22Rv1 (cell line): Measurements from ENCODE around the gene GRWD1.

Source experiments
- ZFX ChIP-seq: fragments of 450-650 bp; IDR thresholded peaks from 2 replicates; pipeline ENCODE4 v1.6.1; 2017; ENCODE audit warnings: antibody characterized with exemption, borderline replicate concordance
- TF ChIP-seq, protein P1 (sequence below): fragments of 450-650 bp; IDR thresholded peaks from 2 replicates; pipeline ENCODE4 v1.5.1; 2017; ENCODE audit warnings: mild to moderate bottlenecking

DNA sequence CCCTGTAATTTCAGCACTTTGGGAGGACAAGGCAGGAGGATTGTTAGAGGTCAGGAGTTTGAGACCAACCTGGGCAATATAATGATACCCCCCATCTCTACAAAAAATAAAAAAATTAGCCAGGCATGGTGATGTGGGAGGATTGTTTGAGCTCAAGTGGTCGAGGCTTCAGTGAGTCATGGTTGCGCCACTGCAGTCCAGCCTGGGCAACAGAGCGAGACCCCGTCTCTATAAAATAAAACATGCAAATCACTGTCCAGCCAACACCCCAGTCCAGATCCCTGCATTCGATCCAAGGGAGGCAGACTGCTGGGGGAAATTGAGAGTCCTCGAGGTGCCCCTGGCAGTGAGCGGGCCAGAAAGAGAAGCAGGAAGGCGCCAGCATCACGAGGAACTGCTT lies 30.4 kb downstream of the GRWD1 start:
- TF ChIP-seq, protein P1, sequence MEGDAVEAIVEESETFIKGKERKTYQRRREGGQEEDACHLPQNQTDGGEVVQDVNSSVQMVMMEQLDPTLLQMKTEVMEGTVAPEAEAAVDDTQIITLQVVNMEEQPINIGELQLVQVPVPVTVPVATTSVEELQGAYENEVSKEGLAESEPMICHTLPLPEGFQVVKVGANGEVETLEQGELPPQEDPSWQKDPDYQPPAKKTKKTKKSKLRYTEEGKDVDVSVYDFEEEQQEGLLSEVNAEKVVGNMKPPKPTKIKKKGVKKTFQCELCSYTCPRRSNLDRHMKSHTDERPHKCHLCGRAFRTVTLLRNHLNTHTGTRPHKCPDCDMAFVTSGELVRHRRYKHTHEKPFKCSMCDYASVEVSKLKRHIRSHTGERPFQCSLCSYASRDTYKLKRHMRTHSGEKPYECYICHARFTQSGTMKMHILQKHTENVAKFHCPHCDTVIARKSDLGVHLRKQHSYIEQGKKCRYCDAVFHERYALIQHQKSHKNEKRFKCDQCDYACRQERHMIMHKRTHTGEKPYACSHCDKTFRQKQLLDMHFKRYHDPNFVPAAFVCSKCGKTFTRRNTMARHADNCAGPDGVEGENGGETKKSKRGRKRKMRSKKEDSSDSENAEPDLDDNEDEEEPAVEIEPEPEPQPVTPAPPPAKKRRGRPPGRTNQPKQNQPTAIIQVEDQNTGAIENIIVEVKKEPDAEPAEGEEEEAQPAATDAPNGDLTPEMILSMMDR = no peak
- TF ChIP-seq ZFX = no peak
